Fibroblast of skin of right quadriceps (primary cell): Measurements from ENCODE around the gene USP21.
"Not testable (repeated sequence)": the region's sequence is repeated elsewhere in the genome, so short reads cannot be mapped to it uniquely, and the experiment has no call there.

Experiments
- DNase-seq: peaks from one replicate; pipeline ENCODE4 v3.0.0-alpha.2; 2013

USP21 gene, protein sequence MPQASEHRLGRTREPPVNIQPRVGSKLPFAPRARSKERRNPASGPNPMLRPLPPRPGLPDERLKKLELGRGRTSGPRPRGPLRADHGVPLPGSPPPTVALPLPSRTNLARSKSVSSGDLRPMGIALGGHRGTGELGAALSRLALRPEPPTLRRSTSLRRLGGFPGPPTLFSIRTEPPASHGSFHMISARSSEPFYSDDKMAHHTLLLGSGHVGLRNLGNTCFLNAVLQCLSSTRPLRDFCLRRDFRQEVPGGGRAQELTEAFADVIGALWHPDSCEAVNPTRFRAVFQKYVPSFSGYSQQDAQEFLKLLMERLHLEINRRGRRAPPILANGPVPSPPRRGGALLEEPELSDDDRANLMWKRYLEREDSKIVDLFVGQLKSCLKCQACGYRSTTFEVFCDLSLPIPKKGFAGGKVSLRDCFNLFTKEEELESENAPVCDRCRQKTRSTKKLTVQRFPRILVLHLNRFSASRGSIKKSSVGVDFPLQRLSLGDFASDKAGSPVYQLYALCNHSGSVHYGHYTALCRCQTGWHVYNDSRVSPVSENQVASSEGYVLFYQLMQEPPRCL

DNA sequence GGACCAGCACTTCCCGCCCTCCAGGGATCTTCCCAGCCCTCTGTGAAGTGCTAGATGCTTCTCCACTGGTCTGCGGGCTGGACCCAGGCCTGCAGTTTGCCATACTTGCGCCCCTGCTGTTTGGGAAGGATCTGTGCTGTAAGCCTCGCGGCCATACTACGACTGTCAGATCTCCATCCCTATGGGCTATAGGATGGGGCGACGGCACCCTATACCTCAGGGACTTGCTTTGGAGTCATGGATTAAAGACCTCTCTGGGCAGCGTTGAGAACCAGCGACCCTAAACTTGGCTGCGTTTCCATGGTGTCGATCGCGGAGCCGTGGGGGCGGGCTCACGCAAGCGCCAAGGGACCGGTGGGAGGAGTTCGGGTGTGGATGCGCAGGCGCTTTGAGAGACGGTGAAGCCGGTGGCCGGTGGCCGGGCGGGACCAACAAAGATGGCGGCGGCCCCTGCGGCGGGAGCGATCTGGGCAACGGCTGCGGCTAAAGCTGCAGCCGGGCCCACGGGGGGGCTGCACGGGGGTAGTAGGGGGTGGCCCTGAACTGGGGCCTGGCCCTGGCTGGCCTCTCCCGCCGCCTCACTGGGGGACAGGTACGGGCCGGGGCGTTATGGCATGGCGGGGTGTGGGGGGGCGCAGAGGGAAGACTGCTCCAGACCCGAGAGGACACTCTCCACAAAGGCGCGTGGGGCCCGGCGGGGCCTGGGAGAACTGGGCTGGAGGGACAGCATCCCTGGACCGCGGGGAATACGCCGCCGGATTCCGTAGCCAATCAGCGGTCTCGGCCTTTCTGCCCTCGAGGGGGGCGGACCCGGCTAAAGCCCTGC lies at the start of gene USP21:
Gene USP21 (plus strand): TSS at position 414 of the 826 bp plus-strand sequence. CDS start 1,141 bp downstream, outside the sequence.
- DNase-seq: peak; percentile 86

DNA sequence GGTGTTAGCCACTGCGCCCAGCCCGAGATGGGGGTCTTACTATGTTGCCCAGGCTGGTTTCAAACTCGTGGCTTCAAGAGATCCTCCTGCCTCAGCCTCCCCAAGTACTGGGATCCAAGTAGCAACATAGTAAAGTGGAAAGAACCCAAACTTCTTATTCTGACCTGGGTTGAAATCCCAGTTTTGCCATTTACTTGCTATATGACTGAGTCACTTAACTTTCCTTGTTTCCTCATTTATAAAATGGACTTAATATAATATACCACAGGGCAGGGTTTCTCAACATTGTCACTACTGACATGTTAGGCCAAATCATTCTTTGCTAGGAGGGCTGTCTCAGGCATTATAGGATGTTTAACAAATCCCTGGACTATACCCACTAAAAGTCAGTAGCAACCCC lies 48.2 kb upstream of the USP21 start:
- no peak for DNase-seq

DNA sequence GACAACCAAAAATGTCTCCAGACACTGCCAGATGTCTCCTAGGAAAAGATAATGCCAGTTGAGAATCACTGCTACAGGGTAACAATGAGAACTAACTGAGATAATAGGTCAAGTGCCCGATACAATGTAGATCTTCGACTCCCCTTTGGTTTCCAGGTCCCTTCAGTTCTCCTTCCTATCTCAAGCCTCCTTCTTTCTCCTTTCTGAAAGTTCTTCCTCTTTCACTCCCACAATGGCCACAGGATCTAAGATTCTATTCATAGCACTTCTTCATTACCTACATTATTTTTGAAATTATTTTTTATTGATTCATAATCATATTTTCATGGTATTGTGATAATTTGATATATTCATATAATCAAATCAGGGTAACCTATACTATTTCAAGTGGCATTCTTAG lies 47.8 kb upstream of the USP21 start:
- DNase-seq: no peak

DNA sequence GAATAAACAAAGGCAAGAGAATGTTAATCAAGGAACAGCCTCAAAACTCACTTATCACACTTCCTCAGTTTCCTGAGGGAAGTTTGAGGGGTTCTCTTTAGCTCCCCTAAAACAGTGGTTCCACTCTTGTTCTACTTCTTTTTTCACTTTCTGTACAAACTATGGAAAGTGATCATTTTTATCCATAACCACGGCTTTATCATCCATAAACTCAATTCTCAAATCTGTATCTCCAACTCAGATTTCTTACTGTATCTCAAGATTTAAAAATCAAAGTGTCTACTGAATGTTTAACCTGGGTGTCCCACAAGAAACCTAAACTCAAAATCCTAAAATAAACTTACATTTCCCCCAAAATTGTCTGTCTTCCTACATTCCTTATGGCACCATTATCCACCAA lies 45.4 kb upstream of the USP21 start:
- DNase-seq: no peak

DNA sequence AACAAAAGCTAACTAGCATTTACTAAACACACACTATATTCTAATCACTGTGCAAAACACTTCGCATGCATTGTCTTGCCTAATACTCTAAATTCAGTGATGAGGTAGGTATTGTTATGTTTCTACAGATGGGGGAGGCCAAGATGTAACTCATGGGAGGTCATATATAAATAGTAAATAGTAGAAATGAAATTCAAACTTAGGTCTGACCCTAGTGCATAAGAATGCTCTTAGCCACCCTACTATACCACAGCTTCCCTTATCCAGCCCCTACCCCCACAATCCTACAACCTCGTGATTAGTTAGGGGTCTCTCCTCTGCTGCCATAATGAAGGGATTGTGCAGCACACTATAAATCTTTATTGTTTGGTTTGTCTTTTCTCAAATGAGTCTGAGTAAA lies 44.7 kb upstream of the USP21 start:
- DNase-seq: no peak

DNA sequence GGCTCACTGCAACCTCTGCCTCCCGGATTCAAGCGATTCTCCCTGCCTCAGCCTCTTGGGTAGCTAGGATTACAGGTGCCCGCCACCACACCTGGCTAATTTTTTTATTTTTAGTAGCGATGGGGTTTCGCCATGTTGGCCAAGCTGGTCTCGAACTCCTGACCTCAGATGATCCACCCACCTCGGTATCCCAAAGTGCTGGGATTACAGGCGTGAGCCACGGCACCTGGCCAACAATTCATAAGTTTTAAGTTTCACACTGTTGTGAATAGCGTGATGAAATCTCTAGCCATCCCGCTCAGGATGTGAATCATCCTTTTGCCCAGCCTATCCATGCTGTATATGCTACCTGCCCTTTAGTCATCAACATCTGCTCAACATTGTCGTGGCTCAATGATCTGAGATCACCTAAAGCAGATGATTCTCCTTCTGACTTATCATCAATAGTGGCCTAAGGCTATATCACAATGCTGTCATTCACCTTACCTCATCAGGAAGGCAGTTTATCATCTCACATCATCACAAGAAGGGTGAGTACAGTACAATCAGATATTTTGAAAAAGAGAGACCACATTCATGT lies 44.1 kb upstream of the USP21 start:
- DNase-seq: peak; percentile 79

DNA sequence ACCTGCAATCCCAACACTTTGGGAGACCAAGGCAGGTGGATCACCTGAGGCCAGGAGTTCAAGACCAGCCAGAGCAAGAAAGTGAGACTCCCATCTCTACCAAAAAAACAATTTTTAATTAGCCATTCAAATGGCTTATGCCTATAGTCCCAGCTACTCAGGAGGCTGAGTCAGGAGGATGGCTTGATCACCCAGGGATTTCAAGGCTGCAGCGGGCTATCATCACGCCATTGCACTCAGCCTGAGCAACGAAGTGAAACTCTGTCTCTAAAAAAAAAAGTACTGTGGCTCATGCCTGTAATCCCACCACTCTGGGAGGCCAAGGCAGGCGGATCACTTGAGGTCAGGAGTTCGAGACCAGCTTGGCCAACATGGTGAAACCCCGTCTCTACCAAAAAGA lies 43.3 kb upstream of the USP21 start:
- DNase-seq: not testable (repeated sequence)

DNA sequence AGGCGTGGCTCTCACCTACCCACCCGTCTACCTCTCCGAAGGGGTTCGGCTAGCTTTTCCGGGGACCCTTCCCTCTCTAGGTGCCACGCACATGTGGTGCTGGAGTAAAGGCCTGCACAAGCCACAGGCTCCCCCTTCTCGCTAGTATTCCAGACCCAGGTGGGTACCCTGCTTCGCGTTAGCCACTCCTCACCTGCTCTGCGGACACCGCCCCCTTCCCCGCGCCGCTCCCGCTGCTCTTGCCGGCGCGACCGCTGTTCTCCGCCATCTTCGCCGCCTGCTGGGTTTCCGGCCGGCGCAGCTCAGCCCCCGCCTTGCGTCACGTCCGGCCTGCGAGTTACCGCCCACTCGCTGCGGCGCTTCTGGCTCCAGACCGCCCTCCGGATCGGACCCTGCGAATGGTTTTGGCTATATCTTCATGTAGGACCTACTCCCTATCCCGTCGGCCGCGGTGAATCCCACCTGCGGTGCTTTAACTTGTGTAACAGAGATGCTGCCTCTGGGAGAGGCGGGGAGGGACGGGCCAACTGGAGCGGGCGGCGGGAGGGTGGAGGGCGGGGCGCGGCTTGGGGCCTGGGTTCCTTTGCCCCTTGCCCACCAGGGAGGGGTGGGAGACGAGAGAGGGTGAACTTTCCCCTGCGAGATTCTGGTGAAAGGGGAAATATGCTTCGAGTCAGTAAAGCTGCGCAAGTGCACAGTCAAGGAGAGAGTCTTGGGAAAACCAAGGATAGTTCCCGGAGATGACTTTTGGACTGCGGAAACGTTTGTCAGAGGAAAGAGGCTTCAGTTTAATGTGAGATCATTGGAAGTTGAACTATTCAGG lies 41.3 kb upstream of the USP21 start, which contains the start of the genes NIT1 and PFDN2:
Gene NIT1 (plus strand): TSS at position 347 of the 823 bp plus-strand sequence. CDS start 72 bp downstream, at position 419.
Gene PFDN2 (minus strand): TSS at position 279 of the 823 bp plus-strand sequence. CDS start 11 bp downstream, at position 268.
- DNase-seq: peak; percentile 75

DNA sequence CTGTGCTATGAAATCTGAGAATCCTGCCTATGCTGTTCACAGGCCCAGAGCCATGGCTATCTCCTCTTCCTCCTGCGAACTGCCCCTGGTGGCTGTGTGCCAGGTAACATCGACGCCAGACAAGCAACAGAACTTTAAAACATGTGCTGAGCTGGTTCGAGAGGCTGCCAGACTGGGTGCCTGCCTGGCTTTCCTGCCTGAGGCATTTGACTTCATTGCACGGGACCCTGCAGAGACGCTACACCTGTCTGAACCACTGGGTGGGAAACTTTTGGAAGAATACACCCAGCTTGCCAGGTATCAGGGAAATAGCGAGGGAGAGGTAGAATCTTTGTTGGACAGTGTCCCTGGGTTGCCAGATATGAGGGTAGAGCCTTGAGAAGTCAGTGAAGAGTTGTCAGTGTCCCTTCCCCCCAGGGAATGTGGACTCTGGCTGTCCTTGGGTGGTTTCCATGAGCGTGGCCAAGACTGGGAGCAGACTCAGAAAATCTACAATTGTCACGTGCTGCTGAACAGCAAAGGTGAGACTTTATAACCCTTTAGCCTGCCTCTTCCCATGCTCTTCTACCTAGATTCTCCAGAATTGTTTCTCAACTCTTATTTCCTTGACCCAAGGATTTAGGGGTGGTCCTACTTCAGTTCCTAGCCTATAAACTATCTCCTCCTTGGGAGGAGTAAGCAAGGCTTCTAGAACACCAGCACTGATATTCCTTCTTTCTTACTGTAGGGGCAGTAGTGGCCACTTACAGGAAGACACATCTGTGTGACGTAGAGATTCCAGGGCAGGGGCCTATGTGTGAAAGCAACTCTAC lies 40.0 kb upstream of the USP21 start:
- DNase-seq: peak; percentile 61

DNA sequence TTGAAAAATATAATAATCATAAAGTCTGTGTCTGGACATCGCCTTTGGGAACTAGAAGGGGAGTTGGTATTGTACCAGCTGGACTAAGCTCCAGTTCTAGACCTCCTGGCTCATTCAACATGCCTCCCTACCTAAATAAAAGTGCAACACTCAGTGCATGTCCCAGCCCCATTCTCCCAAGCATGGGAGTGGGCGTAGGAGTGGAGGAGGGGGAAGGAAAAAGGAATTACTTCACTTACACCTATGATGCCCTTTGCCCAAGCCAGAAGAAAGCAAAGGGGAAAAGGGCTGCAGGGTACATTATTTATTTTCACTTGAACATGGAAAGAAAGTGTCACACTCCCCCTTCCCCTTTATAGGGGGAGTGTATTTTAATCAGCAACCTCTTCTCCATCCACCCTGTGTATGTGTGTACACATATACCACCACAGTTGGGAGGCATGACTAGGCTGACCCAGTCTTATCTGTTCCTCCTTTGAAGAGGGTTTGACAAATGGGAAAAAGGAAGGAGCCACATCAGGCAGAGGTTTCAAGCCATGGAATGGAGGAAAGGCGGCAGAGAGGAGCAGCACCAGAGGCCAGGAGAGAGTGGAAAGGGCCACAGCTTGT lies 38.2 kb upstream of the USP21 start:
- no peak for DNase-seq

DNA sequence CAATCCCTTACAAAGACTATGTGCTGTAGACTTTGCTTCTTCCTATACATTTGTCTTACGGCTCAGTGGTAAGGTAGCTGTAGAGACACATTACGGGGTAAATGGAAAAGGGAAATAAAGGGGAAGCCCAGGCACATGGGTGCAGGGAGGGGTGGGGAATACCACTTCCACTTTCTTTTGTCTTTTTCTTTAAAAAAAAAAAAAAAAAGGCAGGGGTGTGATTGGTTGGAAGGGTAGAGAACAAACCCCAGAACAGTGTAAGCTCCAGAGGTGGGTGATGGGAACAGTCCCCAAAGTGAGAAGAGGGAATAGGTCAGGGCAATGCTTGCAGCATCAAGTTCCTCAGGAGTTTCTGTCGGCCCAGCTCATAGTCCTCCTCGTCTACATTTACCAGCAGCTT lies 37.5 kb upstream of the USP21 start:
- DNase-seq: no peak

DNA sequence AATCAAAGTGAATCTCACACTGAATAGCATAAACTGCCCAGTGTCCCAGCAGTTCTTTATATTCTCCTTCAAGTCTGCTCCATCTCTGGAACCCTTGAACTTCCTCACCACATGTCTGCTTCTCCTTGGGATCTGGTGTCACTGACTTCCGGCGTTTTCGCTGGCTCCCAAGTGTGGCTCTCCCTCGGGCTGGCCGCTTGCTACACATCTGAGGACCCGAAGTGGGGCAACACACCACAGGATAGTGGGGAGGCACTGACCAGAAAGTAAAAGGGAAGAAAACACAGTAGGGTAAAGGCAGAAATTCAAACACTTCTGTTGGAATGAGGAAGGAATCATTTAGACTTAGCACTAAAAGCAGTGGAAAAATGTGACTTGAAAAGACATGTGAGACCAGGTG lies 36.3 kb upstream of the USP21 start:
- DNase-seq: no peak

DNA sequence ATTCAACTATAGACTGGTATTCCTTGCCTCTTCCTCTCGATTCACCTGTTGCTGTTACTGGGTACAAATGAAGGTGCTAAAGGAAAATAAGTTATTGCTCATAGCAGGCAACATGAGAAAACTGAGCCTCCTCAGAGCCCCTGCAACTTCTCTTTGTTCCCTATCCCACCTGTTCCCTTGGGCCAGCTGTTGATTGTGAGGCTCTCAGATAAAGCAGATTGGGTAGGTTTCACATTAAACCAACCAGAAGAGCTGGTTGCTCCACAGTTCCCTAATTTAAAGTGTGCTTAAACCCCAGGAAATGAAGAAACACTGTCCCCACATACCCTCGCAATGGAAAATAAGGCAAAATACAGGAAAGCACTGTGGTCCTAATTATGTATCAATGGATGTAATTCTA lies 31.7 kb upstream of the USP21 start:
- no peak for DNase-seq

DNA sequence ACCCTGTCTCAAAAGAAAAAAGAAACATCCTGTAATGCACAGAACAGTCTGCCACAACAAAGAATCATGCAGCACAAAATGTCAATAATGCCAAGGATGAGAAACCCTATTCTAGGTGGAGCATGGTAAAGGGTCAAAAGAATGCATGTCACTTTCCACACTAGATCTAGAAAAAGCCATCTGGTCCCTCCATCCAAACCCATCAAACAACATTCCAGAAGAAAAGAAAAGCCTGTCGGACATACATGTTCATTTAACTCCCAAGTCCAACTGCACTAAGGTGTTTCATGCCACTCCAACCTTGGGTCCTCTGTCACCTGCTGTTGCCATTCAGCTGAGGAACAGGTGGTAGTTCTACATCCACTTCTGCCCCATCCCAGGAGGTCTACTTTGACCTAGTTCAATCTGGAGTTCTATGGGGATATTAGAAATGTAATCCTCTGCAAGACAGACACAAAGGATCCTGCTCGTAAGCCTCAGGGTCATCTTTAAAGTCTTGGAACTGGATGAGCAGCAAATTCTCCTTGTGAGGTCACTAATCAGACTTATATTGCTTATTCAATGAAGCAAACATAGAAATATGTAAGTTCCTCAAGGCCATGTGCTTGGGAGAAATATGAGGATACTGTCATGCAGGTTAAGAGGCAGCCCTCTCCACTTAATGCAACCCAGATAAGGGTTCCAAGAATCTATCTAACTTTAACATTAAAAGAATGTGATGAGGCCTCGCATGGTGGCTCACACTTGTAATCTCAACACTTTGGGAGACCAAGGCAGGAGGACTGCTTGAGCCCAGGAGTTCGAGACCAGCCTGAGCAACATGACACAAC lies 30.5 kb upstream of the USP21 start:
- no peak for DNase-seq

DNA sequence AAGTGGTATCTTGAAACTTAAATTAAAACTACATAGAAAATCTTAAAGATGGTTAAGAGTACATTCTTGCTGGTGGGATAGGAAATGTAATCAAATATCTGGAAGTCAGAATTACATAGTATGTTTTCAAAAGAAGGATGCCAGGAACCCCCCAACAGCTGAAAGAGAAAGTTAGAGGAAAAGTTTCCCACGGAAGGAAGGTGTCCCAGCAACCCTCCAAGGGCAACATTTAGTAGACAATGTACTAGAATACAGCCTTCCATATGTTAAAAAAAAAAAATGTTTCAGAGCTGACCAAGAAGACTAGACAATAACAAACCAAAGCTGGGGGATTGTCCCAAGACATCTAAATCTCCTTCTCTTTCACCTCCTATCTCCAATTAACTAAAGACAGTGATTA lies 29.0 kb upstream of the USP21 start:
- no peak for DNase-seq

DNA sequence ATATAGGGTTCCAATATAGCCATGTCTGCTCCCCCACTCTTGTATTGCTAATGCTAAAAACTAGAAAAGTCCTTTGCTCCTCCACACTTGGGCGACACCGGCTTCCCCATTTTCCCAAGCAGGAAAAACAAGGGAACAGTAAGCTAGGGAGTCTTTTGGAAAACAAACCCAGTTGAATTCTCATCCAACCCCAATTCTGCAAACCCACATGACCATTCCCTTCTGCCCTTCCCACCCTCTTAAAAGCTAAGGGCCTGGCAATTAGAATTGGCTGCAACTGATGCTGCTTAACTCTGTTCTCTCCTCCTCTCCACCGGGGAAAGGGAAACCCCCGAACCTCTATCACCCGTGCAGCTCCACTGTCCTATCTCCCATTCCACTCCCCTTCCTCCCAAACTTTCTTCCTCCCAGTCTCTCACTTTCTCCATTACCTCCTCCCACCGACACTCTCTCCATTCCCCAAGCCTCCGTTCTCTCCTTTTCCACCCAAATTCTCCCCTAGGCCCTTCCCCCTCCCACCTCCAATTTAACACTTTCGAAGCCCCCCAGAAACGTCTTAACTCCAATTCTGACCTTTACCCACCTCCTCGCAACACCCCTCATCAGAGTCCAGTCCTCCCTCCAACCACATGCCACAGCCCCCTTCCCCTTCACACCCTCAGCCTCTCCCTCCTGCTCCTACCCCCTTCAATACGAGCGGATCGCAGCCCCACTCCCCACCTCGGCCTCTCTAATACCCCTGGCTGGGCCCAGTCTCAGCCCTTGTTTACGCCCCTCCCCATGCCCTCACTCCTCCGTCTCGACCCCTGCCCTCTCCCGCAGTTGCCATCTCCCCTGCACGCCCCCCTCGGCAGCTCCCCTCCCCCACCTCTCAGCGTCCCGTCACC lies 27.5 kb upstream of the USP21 start:
- no peak for DNase-seq

DNA sequence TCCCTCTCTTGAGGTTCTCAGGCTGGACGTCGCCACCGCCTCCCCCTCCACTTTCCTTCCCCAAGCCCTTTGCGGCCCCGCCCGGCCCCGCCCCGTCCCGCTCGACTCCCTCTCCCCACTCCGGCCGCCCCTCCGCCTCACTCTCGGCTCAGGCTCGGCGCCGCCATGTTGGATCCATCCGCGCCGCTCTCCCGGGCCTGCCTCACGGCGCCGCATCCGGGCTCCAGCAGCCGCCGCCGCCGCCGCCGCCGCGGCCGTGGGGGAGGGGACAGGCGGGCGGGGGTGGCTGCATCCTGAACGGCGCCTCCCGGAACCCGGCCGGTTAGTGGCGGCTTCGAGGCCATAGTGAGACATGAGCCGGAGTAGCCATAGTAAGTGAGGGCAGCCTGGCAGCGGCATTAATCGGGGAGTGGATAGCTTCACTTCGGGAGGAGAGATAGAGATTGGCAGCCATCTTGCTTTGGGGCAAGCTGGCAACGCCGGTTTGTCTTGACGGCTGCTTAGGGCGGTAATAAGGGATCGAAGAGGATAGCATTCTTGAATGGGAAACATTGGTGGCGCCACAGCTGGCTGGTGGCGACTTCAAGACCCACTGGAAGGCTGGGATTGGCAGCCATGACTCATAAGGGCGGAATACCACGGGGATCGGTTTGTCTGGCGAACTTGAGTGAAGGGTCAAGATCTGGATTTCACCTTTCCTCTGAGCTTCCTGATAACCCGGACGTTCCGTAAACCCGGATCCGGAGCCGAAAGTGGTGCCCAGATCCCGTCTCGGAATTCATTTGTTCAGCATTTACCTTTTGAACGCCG lies 26.7 kb upstream of the USP21 start, which contains the start of gene DEDD:
Gene DEDD (minus strand): TSS at position 258 of the 810 bp plus-strand sequence. CDS start 8,205 bp downstream, outside the sequence.
- DNase-seq: peak; percentile 98
